Subcutaneous abdominal adipose tissue (tissue), 5 donors: ENCODE results near the gene ALG1.
"Not testable (repeated sequence)": the region's sequence is repeated elsewhere in the genome, so short reads cannot be mapped to it uniquely, and the experiment has no call there.

Experiments
- H3K27ac ChIP-seq: one replicate; pipeline ENCODE4 v1.7.0; 2013; ENCODE audit warnings: low read depth, mild to moderate bottlenecking, inconsistent platforms, low read length, moderate library complexity
- H3K27me3 ChIP-seq, 5 donors: one replicate each; pipeline ENCODE4 v1.7.0; 2013; ENCODE audit warnings: low read length in 5 of 5, inconsistent platforms in 1 of 5; ENCODE audit not compliant: control insufficient read depth in 5 of 5, insufficient read depth in 4 of 5
- H3K36me3 ChIP-seq, 5 donors: one replicate each; pipeline ENCODE4 v1.7.0; 2013; ENCODE audit warnings: low read length in 5 of 5; ENCODE audit not compliant: control insufficient read depth in 5 of 5, insufficient read depth in 5 of 5
- H3K4me1 ChIP-seq, 5 donors: one replicate each; pipeline ENCODE4 v1.7.0; 2013; ENCODE audit warnings: low read length in 5 of 5, mild to moderate bottlenecking in 3 of 5, moderate library complexity in 1 of 5; ENCODE audit not compliant: control insufficient read depth in 5 of 5, insufficient read depth in 5 of 5
- H3K4me3 ChIP-seq, 5 donors: one replicate each; pipeline ENCODE4 v1.7.0; 2013; ENCODE audit warnings: low read length in 5 of 5, low read depth in 1 of 5
- H3K9ac ChIP-seq, 5 donors: one replicate each; pipeline ENCODE4 v1.7.0; 2013; ENCODE audit warnings: low read length in 5 of 5, mild to moderate bottlenecking in 4 of 5, moderate library complexity in 3 of 5
- H3K9me3 ChIP-seq, 5 donors: one replicate each; pipeline ENCODE4 v1.7.0; 2013; ENCODE audit warnings: low read length in 5 of 5; ENCODE audit not compliant: control insufficient read depth in 5 of 5
- donor health status: healthy.
- donor health status: healthy.
- donor health status: healthy.
- donor health status: healthy.
- donor health status: healthy.

Gene ALG1

DNA sequence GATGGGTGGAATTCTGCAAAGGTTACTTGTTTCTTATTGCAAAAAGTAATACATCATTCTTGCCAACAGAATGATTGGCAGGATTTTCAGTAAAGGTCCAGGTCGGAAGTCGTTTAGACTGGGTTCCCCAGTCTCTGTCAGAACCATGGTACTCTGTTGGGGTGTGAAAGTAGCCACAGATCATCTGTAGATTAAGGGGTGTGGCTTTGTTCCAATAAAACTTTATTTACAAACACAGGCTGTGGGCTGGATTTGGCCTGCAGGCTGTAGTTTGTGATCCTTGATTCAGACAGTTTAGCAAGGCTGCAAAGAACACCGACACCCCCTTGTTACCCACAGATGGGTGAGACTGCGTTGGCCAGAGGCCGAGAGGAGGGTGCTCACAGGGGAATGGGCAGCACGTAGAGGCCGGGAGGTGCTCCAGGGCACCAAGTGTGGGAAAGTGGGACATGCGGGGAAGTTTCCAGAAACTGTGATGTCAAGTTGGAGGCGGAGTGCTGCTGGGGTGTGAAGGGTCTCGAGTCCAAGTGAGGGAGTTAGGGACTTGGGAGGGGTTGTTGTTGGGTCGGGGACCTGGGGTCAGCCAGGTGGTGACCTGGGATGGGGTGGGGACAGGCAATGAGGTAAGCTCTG, 12.6 kb downstream of the ALG1 start:
- not testable (repeated sequence) for H3K9me3 ChIP-seq, H3K4me3 ChIP-seq, H3K9ac ChIP-seq, H3K27ac ChIP-seq, H3K27me3 ChIP-seq, H3K4me1 ChIP-seq
- peaks cover 0 to 51% (median 23%) of the 10 kb centered on the region in 5 donors for H3K36me3 ChIP-seq

DNA sequence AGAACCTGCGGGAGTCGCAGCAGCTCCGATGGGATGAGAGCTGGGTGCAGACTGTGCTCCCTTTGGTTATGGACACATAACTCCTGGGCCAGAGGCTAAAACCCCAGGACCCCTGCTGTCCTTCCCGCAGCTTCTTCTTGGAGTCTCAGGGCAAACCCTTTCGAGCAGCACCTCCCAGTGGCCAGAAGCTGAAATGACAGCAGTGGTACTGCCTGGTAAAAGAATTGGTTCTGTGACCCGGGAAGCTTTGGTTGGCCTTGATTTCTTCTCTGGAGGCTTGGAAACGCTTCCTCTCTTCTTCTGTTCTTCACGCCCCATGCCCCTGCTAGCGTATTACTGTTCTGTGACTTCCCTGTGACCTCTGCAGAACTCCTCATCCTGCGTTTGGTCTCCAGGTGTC, 13.2 kb downstream of the ALG1 start:
- not testable (repeated sequence) for H3K9me3 ChIP-seq, H3K4me1 ChIP-seq, H3K9ac ChIP-seq, H3K27ac ChIP-seq, H3K27me3 ChIP-seq, H3K4me3 ChIP-seq
- peaks cover 0 to 56% (median 27%) of the 10 kb centered on the region in 5 donors for H3K36me3 ChIP-seq

DNA sequence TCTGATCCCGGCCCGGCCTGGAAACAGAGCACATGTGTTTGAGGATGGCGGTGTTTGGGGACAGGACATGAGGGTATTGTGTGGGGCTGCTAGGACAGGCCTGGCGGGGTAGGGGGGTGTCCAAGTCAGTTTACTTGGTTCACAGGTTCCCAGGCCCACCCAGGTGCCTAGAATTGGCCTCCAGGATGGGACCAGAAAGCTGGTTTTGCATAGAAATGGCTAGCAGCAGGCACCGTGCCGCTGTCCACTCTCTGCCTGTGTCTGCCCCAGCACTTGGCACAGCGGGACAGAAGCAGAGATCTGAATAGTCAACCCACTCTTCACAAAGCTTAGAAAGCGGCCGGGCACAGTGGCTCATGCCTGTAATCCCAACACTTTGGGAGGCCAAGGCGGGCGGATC, 14.1 kb downstream of the ALG1 start:
- H3K9ac ChIP-seq, H3K4me3 ChIP-seq, H3K27me3 ChIP-seq, H3K4me1 ChIP-seq, H3K9me3 ChIP-seq, H3K27ac ChIP-seq: not testable (repeated sequence)
- H3K36me3 ChIP-seq: peaks cover 0 to 59% (median 30%) of the 10 kb centered on the region in 5 donors

DNA sequence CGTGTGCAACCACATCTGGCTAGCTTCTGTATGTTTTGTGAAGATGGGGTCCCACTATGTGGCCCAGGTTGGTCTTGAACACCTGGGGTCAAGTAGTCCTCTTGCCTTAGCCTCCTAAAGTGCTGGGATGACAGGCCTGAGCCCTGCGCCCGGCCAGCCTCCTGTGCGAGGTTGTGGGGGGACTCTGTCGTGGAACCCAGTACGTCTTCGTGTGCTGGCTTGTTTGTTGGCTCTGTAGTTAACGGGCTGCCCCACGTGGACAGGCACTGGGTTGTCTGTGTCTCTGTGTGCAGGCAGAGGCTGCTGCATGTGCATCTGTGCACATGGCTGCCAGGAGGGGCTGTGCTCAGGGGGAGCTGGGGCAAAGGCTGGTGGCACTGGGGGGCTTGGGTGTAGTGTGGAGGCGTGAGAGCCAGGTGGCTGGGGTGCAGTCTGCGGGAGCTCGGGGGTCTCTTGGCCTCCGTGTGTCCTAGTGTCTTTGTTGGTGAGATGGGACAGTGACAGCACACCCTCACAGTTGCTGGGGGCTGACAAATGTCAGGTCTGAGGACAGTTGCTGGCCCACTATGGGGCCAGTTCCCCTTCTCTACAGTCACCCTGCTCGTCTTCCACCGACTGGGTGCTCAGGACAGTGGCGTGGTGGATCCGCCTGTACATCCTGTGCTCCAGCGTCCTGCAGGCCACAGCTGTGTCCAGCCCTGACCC, 16.6 kb downstream of the ALG1 start:
- H3K9ac ChIP-seq, H3K27ac ChIP-seq, H3K4me1 ChIP-seq, H3K27me3 ChIP-seq, H3K9me3 ChIP-seq, H3K4me3 ChIP-seq: not testable (repeated sequence)
- peaks cover 0 to 43% (median 21%) of the 10 kb centered on the region in 5 donors for H3K36me3 ChIP-seq

DNA sequence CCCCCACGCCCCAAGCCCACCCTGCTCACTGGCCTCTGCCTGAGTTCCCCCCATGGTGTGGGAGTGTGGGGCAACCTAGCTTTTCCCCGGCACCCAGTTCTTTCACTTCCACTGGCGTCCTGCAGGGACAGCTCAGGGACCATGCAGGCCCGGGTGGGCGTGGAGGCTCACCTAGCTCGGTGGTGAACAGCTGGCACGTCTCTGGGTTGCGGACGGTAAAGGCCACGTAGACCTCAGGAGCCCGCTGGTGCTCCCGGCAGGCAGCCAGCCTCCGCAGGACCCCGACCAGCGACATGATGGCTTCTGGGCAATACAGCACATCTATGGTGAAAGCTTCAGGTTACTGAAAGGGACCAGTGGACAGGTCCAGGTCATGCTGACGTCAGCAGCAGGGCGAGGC, 17.3 kb downstream of the ALG1 start:
- H3K27me3 ChIP-seq, H3K9ac ChIP-seq, H3K27ac ChIP-seq, H3K4me3 ChIP-seq, H3K9me3 ChIP-seq, H3K4me1 ChIP-seq: not testable (repeated sequence)
- peaks cover 0 to 43% (median 20%) of the 10 kb centered on the region in 5 donors for H3K36me3 ChIP-seq

DNA sequence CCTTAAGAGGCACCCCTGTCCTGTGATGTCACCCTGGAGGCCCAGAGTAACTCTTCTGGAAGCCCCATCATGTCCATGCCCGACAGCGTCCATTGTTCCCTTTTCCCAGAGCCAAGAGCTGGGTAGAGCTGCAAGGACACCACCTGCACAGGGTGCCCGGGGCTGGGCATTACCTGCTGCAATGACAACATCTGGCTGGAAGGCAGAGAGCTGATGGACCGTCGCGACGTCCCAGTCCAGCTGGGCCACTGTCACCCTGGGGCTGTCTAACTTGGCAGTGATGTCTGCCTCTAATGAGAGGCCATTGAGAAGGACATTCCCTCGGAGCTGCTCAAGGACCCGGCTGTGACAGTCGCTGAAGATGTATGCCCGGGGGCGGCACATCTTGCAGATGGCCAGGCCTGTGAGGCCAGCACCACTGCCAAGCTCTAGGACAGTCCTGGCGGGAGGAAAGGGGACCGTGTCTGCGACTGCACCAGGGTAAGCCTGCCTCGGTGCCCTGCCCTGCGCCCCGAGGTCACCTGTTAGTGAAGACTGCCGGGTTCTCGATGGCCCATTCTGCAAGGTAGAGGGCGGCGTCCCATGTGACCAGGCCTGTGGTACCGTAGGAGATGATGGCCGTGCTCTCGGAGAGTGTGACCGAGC, 18.4 kb downstream of the ALG1 start:
- H3K4me1 ChIP-seq, H3K27ac ChIP-seq, H3K4me3 ChIP-seq, H3K27me3 ChIP-seq, H3K9me3 ChIP-seq, H3K9ac ChIP-seq: not testable (repeated sequence)
- H3K36me3 ChIP-seq: peaks cover 0 to 39% (median 20%) of the 10 kb centered on the region in 5 donors

DNA sequence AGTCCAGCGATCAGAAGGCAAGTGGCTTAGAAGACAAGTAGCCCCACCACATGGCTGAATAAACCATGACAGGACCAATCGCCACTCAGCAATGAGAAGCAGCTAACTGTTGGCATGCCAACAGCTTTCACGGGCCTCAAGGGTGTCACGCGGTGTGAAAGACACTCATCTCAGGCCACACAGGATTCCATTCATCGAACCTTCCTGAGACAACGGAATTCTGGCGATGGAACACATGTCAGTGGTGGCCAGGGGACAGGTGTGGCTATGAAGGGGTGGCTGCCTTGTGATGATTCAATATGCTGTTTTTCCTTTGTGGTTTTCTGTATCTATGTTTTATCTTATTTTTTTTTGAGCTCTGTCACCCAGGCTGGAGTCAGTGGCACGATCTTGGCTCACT, 18.9 kb downstream of the ALG1 start:
- H3K4me3 ChIP-seq, H3K9ac ChIP-seq, H3K4me1 ChIP-seq, H3K9me3 ChIP-seq, H3K27ac ChIP-seq, H3K27me3 ChIP-seq: not testable (repeated sequence)
- peaks cover 0 to 36% (median 19%) of the 10 kb centered on the region in 5 donors for H3K36me3 ChIP-seq

DNA sequence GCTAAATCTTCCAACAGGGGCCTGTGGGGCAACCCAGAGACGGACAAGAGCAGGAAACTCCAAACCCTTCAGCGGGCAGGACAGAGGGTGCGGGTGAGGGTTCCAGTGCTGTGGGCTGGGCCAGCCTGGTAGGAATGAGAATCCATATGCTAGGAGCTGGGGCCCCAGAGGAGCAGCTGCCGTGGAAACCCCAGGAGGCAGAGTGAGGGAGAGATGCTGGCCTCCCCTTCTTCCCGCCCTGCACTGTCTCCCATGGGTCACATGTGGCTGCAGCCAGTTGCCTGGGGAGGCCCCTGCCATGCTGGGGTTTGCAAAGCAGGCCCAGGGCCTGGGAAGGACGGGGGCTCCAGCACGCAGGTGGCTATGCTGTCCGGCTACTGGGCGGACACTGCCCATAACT, 21.4 kb downstream of the ALG1 start:
- H3K9me3 ChIP-seq, H3K27ac ChIP-seq, H3K4me1 ChIP-seq, H3K27me3 ChIP-seq, H3K4me3 ChIP-seq, H3K9ac ChIP-seq: not testable (repeated sequence)
- peaks cover 0 to 23% (median 15%) of the 10 kb centered on the region in 5 donors for H3K36me3 ChIP-seq

DNA sequence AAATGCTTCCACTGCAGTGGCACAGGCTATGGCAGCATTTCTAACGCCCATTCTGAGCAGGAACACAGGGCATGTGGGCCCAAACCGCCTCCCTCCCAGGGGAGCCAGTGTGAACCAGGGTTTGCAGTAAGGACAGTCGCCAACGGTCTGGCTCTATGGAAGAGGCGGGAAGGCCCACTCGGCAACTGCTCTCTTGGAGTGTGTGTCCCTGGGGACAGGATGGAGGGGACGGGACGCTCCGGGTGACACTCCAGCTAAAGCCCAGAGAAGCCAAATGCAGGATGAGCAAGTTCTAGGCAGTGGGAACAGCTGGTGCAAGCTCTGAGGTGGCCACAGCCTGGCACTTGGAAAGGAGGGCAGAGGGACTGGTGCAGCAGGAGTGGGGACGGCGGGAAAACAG, 22.1 kb downstream of the ALG1 start:
- not testable (repeated sequence) for H3K9ac ChIP-seq, H3K27ac ChIP-seq, H3K4me1 ChIP-seq, H3K9me3 ChIP-seq, H3K27me3 ChIP-seq, H3K4me3 ChIP-seq
- peaks cover 0 to 17% (median 11%) of the 10 kb centered on the region in 5 donors for H3K36me3 ChIP-seq

DNA sequence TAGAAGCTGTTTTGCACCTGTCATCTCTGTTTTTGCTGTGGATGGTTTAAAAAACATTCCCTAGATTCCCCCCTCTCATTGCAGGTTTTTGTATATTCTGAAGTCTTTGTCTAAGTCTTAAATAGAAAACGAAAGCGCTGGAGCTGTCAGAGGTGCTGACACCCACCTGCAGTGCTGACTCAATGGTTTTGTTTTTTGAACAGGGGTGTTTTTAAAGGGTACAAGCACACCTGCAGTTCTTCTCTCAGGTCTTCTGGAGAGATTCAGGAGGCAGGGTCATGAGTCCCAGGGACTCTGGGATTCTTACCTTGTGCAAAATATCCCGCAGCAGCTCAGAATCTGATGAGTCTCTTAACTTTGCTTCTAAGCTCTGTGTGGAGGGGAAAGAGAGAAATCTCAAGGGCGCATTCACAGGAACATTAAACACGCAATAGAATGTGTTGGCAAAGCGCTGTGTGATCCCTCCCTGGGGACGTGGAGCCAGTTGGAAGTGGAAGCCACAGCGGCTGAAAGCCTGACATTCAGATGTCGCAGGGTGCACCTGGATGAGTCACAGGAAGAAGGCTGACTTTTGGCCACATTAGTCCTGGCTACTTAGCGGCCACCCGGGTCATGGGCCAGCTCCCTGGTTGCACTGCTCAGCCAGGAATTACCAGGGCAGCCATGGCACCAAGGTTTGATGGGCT, 23.6 kb downstream of the ALG1 start:
- H3K9ac ChIP-seq, H3K4me1 ChIP-seq, H3K27me3 ChIP-seq, H3K36me3 ChIP-seq, H3K27ac ChIP-seq, H3K9me3 ChIP-seq, H3K4me3 ChIP-seq: not testable (repeated sequence)
